GM18951 (cell line): ENCODE measurements around the gene CEBPA.

Source experiments
- POLR2A ChIP-seq: IDR thresholded peaks from 4 replicates; pipeline ENCODE4 v1.6.1; 2011; ENCODE audit warnings: mild to moderate bottlenecking; ENCODE audit not compliant: insufficient read length, insufficient read depth; ENCODE audit errors: extremely low read depth
- in situ Hi-C: fragments of 300-500 bp; cut with MboI; formaldehyde crosslinking; loops from one replicate; pipeline ENCODE4 v1.12.0; 2022; ENCODE audit warnings: low sequenced_read_pairs, mixed read lengths, inconsistent platforms; ENCODE audit not compliant: unreplicated experiment

CEBPA gene

DNA sequence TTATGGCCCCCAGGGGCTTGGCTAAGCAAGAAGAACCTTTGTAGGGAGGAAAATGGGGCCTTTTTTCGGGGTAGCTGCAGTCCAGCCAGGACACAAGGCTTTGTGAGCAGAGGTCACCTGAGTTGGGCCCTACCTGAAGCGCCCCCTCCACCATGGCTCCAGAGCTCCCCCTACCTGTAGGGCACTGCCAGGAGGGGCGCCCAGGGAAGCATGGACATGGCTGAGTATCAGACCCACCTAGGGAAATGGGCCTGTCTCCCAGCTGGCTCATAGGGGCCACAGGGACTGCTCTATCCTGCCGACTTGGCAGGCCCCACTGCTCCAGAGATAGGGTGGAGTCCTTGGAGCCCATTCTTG is 9.0 kb upstream of the CEBPA start:
- no peak for TF ChIP-seq POLR2A

DNA sequence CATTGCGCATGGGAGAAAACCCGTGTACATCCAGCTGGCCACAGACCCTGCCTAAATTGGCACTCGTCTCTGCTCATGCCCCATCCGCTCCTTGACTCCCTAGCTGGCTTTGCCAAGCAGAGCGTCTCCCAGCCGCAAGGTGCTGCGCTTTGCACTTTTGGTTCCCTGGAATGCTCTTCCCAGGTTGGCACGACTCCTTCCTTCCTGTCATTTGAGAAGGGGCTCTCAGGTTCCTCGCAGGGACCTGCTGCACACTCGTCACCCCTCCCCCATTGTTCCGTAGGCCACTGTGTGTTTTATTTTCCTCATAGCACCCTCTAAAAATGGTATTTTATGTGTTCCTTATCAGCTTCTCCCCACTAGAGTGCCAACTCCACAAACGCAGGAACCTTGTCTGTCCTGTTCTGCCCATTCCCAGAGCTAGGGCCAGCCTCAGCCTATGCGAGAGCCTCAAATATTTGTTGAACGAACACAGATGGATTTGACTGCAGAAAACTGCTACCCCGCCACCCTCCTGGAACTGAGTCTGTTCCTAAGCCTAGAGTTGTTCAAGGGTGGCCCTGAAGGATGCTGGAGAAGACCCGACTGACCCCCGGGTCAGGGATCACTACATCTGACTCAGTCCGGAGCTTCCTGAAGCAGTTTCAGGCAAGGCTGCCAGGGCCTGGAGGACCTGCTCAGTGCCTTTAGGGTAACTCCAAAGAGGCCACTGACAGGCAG is 8.4 kb upstream of the CEBPA start:
- no peak for TF ChIP-seq POLR2A
- in situ Hi-C loops = no loop called here

More for the DNA sequence above, 9.0 kb upstream of the CEBPA start:
- in situ Hi-C loops = no loop called here

DNA sequence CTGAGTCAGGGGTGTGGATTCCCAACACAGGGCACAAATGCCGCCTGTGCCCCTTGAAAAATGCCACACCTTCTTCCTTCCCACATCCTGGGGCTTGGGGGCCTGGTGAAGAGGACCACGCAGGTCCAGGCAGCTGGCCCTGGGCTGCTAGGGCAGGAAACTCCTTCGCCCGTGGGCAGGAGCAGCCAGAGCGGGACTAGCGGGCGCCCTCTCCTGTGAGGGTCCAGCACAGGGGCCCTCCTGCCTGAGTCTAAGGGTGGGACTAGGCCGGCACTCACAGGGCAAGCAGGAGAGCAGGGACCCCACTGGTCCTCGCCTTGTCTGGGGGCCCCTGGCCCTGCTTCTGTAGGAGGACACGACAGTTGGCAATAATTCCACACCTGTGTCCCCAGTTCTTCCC is 7.5 kb upstream of the CEBPA start:
- in situ Hi-C loops = no loop called here
- no peak for TF ChIP-seq POLR2A

DNA sequence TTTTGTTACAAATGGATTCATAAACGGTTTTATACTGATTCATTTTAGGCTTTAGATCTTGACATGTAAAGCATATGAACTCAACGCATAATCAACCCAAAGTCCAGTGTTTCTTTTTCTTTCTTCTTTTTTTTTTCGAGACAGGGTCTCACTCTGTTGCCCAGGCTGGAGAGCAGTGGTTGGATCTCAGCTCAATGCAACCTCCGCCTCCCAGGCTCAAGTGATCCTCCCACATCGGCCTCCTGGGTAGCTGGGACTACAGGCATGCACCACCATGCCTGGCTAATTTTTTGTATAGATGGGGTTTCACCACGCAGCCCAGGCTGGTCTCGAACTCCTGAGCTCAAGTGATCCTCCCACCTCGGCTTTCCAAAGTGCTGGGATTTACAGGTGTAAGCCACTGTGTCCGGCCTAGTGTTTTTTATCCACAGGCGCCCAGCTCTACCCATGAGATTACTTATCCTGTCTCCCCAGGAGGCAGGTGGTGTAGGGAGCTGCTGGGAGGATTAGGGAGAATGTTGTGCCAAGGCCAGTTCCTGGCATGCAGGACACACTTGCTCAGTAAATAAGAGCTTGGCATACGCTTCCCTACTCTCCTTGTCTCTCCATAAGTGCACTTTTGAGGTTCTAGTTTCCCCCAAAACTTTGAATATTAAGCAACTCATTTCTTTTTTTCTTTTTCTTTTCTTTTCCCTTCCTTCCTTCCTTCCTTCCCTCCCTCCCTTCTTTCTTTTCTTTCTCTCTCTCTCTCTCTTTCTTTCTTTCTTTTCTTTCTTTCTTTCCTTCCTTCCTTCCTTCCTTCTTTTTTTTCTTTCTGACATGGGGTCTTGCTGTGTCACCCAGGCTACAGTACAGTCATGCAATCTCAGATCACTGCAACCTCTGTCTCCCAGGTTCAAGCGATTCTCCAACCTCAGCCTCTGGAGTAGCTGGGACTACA is 4.8 kb upstream of the CEBPA start:
- no peak for TF ChIP-seq POLR2A
- in situ Hi-C loops = no loop called here

DNA sequence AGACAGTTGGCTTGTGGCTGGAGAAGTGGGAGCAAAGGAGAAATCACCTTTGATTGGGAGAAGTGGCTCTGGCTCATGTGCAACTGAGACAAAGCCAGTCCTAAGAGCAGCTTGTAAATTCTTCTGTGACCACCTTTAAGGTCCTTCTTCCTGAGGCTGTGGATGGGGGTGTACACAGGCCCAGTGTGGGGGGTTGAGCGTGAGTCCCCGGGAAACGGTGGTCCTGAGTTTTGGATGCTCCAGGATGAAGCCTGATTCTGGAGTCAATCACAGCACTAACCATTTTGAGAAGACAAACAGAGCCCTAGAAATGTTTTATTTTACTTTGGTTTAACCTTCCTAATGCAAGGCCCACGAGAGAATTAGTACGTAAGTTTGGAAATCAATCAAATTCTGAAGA is 3.9 kb upstream of the CEBPA start:
- no peak for TF ChIP-seq POLR2A
- in situ Hi-C loops = no loop called here

DNA sequence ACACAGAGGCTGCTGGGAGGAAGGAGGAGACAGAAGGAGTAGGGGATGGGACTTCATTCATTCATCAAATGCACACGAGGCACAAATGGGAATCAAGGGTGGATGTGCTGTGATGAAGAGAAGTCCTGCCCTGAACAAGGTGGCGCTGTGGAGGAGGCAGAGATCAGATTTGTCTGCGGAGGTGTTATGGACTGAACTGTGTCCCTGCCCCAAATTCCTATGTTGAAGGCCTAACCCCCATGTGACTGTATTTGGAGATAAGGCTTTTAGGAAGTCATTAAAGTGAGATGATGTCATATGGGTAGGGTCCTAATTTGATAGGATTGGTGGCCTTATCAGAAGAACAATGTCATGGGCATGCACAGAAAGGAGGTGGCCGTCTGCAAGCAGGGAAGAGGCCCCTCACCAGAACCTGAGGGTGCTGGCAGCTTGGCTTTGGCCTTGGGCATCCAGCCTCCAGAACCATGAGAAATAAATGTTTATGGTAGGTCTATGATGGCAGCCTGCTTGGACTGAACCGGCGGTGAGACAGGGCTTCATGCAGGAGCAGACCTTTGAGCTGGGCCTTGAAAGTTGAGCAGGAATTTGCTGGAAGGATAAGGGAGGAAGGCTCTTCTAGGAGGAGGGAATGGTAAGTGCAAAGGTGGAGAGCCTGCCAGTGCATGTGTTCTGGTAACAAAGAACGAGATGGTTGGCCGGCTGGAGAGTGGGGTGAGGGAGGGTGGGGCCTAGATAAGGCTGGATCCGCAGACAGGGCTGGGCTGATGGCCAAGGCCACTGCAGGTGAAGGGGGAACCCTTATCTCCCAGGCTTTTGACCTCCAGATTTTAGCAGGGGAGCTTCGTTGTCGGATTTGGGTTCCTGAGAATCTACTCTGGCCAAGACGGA is 2.7 kb upstream of the CEBPA start:
- TF ChIP-seq POLR2A = no peak
- in situ Hi-C loops = no loop called here

DNA sequence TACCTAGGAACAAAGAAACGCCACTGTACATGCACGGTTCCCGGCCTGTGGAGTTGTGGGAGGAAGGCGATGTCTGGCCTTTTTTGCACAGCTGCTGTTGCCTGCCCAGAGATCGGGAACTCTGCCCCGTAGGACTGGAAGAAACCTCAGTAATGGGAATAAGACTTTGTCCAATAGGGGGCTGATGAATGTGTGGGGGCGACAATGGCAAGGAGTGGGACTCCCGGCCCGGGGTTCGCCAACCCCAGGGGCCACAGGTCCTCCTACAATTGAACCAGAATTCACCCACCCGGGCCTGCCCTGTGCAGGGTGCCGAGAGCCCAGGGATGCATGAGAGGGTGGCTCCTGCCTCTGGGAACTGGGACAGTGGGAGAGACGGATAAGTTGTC is 2.0 kb upstream of the CEBPA start:
- TF ChIP-seq POLR2A = no peak
- in situ Hi-C loops = no loop called here

DNA sequence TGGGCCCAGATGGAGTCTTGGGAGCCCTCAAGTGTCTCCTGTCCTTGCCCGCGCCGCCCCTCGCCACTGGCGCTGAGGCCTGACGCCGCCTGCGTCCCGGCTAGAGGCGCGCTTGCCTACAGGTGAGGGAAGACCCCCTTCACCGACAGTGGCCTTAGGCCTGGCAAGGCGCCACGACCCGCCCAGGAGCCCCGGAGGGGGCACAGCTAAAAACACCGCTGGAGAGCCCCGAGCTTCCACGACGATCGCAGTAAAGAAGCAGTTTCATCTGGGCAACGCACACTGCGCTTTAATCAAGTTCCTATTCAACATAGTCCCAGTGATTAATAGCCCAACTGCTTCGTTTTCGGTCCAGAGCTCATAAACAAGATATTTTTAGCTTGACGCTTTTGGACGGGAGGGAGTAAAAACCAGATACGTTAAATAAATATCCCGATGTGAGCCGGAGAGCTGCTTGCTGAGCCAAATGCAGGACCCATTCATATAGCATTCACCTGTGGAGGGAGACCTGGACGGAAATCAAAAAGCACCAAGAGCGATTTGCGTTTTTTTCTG is 1.5 kb upstream of the CEBPA start:
- no peak for TF ChIP-seq POLR2A
- in situ Hi-C loops = no loop called here

DNA sequence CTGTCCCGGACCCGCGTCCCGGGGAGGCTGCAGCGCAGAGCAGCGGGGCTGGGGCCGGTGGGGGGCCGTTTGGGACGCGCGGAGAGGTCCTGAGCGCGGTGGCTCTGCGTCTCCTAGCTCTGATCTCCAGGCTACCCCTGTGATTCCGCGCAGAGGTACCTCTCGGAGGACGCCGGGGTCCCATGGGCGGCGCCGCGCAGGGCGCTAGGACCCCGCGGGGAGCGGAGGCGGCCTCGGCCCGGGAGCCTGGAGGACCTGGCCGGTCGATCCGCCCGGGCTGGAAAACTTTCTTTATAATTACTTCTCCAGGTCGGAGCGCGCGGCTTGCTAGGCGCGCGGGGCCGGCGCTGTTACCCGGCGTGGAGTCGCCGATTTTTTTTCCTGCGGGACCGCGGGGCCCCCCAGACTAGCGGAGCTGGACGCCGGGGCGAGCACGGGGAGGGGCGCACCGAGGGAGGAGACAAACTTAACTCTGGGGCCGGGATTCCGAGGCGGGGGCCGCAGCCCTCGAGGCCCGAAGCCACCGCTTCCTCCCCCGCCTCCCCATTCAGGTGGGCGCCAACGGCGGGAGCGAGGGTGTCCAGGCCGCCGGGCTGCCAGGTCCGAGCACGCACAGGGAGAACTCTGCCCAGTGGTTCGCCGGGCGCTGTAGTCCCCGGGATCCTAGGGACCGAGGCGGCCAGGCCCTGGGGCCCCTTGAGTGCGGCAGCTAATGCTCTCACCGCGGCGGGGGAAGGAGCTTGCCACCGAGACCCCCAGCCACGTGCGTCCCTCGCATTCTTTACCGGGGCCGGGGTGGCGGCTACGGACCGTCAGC is 848 bp upstream of the CEBPA start:
- TF ChIP-seq POLR2A = no peak
- in situ Hi-C loops = no loop called here

DNA sequence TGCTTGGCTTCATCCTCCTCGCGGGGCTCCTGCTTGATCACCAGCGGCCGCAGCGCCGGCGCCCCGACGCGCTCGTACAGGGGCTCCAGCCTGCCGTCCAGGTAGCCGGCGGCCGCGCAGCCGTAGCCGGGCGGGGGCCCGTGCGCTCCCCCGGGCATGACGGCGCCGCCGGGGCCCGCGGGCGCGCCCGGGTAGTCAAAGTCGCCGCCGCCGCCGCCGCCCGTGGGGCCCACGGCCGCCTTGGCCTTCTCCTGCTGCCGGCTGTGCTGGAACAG is 497 bp downstream of the CEBPA start:
- no peak for TF ChIP-seq POLR2A
- in situ Hi-C loops = no loop called here

DNA sequence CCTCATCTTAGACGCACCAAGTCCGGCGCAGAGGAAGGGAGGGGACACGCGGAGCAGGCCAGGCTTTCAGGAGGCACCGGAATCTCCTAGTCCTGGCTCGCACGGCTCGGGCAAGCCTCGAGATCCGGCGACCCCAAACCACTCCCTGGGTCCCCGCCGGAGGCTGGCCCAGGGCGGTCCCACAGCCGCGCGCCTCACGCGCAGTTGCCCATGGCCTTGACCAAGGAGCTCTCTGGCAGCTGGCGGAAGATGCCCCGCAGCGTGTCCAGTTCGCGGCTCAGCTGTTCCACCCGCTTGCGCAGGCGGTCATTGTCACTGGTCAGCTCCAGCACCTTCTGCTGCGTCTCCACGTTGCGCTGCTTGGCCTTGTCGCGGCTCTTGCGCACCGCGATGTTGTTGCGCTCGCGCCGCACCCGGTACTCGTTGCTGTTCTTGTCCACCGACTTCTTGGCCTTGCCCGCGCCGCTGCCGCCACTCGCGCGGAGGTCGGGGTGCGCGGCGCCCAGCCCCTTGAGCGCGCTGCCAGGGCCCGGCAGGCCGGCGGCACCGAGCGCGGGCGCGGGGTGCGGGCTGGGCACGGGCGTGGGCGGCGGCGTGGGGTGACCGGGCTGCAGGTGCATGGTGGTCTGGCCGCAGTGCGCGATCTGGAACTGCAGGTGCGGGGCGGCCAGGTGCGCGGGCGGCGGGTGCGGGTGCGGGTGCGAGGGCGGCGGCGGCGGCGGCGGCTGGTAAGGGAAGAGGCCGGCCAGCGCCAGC is 1.0 kb downstream of the CEBPA start:
- TF ChIP-seq POLR2A = no peak
- in situ Hi-C loops = no loop called here

DNA sequence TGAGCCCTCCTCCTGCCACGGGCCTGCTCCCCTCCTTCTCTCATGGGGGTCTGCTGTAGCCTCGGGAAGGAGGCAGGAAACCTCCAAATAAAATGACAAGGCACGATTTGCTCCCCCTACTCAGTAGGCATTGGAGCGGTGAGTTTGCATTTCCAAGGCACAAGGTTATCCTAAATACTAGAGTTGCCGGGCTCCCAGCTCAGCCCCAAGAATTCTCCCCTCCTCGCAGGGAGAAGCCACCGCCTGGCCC is 1.5 kb downstream of the CEBPA start:
- no peak for TF ChIP-seq POLR2A
- in situ Hi-C loops = no loop called here
